Measurements from ENCODE around the gene SEMA3A. TPM values are rescaled to one million over a fixed set of nuclear protein-coding genes. Genes with fewer than 3 reads are reported as not detected.
A peak's percentile ranks its signal among the peaks of the same experiment; 100 is the strongest.

Gene SEMA3A
- total RNA-seq, 1 experiment from 2014 or later, result 6.3 TPM

- BruUV-seq (replicated peaks), result no TSS peak
- CTCF ChIA-PET, result no interaction called here
- intact Hi-C loops (cut with micrococcal nuclease; ENCODE audit: unreplicated experiment), result loop anchor here (1.0 to 2.0 kb wide), 11 partner anchors 17 to 997 kb away; no protein-coding TSS in a partner anchor
Measured at GRCh38 chr7:84025332-84025927, 169.2 kb downstream of the SEMA3A start.

GRCh38 chr7:84022684-84023308 lies 171.8 kb downstream of the SEMA3A start:
- Histone ChIP-seq H3K4me2 (peak overlapping the region; percentile 43), H3K79me2 (ENCODE audit: low read depth) (no peaks in the 10 kb centered on the region), H3K4me1 (replicated peaks; ENCODE audit: insufficient read depth) (peaks cover 42% of the 10 kb centered on the region), H3K27ac (peak overlapping the region; percentile 71), H3K4me3 (no peak overlapping the region), H3K9me2 (ENCODE audit: insufficient read depth) (no peaks in the 10 kb centered on the region), H3F3A (ENCODE audit: insufficient read depth, low read depth) (peaks cover 33% of the 10 kb centered on the region), H3K36me3 (ENCODE audit: low read depth) (no peaks in the 10 kb centered on the region), H3K27me3 (ENCODE audit: insufficient read depth, low read depth) (no peaks in the 10 kb centered on the region), H2AFZ (no peak overlapping the region), H3K9me3 (ENCODE audit: insufficient read depth, low read depth) (no peaks in the 10 kb centered on the region), H4K20me1 (ENCODE audit: insufficient read depth) (no peaks in the 10 kb centered on the region)
- intact Hi-C loops (cut with micrococcal nuclease; ENCODE audit: unreplicated experiment), result no loop called here
- POLR2A ChIA-PET (ENCODE audit: unreplicated experiment), result interaction anchor here (0.5 kb wide), 1 partner anchor 143 kb away, joined by 3 read pairs; no protein-coding TSS in a partner anchor
- CTCF ChIA-PET, result no interaction called here
- peak; percentile 53 to 98 for DNase-seq
- BruUV-seq (replicated peaks), result no TSS peak
- TF ChIP-seq EZH2 (IDR thresholded peaks at IDR 0.05; ENCODE audit: low read depth), result no peak
- TF ChIP-seq, protein P1, sequence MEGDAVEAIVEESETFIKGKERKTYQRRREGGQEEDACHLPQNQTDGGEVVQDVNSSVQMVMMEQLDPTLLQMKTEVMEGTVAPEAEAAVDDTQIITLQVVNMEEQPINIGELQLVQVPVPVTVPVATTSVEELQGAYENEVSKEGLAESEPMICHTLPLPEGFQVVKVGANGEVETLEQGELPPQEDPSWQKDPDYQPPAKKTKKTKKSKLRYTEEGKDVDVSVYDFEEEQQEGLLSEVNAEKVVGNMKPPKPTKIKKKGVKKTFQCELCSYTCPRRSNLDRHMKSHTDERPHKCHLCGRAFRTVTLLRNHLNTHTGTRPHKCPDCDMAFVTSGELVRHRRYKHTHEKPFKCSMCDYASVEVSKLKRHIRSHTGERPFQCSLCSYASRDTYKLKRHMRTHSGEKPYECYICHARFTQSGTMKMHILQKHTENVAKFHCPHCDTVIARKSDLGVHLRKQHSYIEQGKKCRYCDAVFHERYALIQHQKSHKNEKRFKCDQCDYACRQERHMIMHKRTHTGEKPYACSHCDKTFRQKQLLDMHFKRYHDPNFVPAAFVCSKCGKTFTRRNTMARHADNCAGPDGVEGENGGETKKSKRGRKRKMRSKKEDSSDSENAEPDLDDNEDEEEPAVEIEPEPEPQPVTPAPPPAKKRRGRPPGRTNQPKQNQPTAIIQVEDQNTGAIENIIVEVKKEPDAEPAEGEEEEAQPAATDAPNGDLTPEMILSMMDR (conservative IDR thresholded peaks at IDR 0.05), result no peak

More at GRCh38 chr7:84025332-84025927, 169.2 kb downstream of the SEMA3A start:
- Histone ChIP-seq H3K4me2 (peak overlapping the region; percentile 36), H3K36me3 (ENCODE audit: low read depth) (no peaks in the 10 kb centered on the region), H2AFZ (no peak overlapping the region), H4K20me1 (ENCODE audit: insufficient read depth) (no peaks in the 10 kb centered on the region), H3K9me3 (ENCODE audit: insufficient read depth, low read depth) (no peaks in the 10 kb centered on the region), H3K27me3 (ENCODE audit: insufficient read depth, low read depth) (no peaks in the 10 kb centered on the region), H3F3A (ENCODE audit: insufficient read depth, low read depth) (peaks cover 33% of the 10 kb centered on the region), H3K9me2 (ENCODE audit: insufficient read depth) (no peaks in the 10 kb centered on the region), H3K4me1 (replicated peaks; ENCODE audit: insufficient read depth) (peaks cover 42% of the 10 kb centered on the region), H3K79me2 (ENCODE audit: low read depth) (no peaks in the 10 kb centered on the region), H3K4me3 (no peak overlapping the region), H3K27ac (peak overlapping the region; percentile 80)
- TF ChIP-seq EZH2 (IDR thresholded peaks at IDR 0.05; ENCODE audit: low read depth), result no peak
- TF ChIP-seq, protein P1 (conservative IDR thresholded peaks at IDR 0.05), result no peak
- DNase-seq, result peak; percentile 77 to 96
- POLR2A ChIA-PET (ENCODE audit: unreplicated experiment), result interaction anchor here (0.5 to 0.6 kb wide), 3 partner anchors 153 to 504 kb away, joined by 3 to 10 read pairs (median 8); partner anchors contain the start of gene SEMA3A

GRCh38 chr7:84022009-84022408 lies 172.6 kb downstream of the SEMA3A start:
- ChIA-PET CTCF (no interaction called here), POLR2A (ENCODE audit: unreplicated experiment) (no interaction called here)
- no peaks in the 10 kb centered on the region for H4K20me1 ChIP-seq (ENCODE audit: insufficient read depth)
- no peak for DNase-seq
- H3K9me3 ChIP-seq (ENCODE audit: insufficient read depth, low read depth), result no peaks in the 10 kb centered on the region
- peak overlapping the region; percentile 43 for H3K4me2 ChIP-seq
- H3K27ac ChIP-seq, result peak overlapping the region; percentile 71
- H3K4me3 ChIP-seq, result 0 out of 2 replicates have a peak overlapping the region, but pooled peaks have one; percentile 10
- H3K79me2 ChIP-seq (ENCODE audit: low read depth), result no peaks in the 10 kb centered on the region
- H3K4me1 ChIP-seq (replicated peaks; ENCODE audit: insufficient read depth), result peaks cover 42% of the 10 kb centered on the region
- no TSS peak for BruUV-seq (replicated peaks)
- TF ChIP-seq, protein P1 (conservative IDR thresholded peaks at IDR 0.05), result no peak
- no peak for TF ChIP-seq EZH2 (IDR thresholded peaks at IDR 0.05; ENCODE audit: low read depth)
- H3K27me3 ChIP-seq (ENCODE audit: insufficient read depth, low read depth), result no peaks in the 10 kb centered on the region
- peaks cover 33% of the 10 kb centered on the region for H3F3A ChIP-seq (ENCODE audit: insufficient read depth, low read depth)
- H2AFZ ChIP-seq, result no peak overlapping the region
- intact Hi-C loops (cut with micrococcal nuclease; ENCODE audit: unreplicated experiment), result no loop called here
- H3K9me2 ChIP-seq (ENCODE audit: insufficient read depth), result no peaks in the 10 kb centered on the region
- H3K36me3 ChIP-seq (ENCODE audit: low read depth), result no peaks in the 10 kb centered on the region

All from PC-9 (cell line).